ENCODE measurements around the gene CLIC5. TPM values are rescaled to one million over a fixed set of nuclear protein-coding genes. Genes with fewer than 3 reads are reported as not detected.

CLIC5 gene
- total and polyA plus RNA-seq, 2 of the 8 experiments (the other 6 are each of a cell fraction or from before 2014, with no cell fraction given): 0.12 to 0.15 TPM

GRCh38 chr6:45949256-45949655 is 66.4 kb downstream of the CLIC5 start (continued):
- TF ChIP-seq KDM4A (IDR thresholded peaks at IDR 0.05; ENCODE audit: low read depth, low read length, severe bottlenecking): no peak
- TF ChIP-seq EZH2 (IDR thresholded peaks at IDR 0.05; ENCODE audit: low read depth, low read length, severe bottlenecking): no peak
- no peak for TF ChIP-seq POLR2A (IDR thresholded peaks at IDR 0.05; ENCODE audit: control extremely low read depth in 1 of 2, low read depth in 2 of 2, low read length in 2 of 2)
- no peak for TF ChIP-seq RBBP5 (IDR thresholded peaks at IDR 0.05; ENCODE audit: borderline replicate concordance, low read depth, low read length)

Data from H1 (cell line).